NCI-H82 treated with DMSO at 0.1 percent for 48 hours (cell line): Measurements from ENCODE around the gene PTPRG.

Source experiments
- DNase-seq: peaks from one replicate; lab custom pipeline; 2025; ENCODE audit not compliant: unreplicated experiment; lab: John Stamatoyannopoulos, UW

PTPRG gene

GRCh38 chr3:62168356-62168755 is 607.0 kb downstream of the PTPRG start:
- no peak for DNase-seq

- no peak for DNase-seq
Measured at GRCh38 chr3:62169906-62170660, 608.7 kb downstream of the PTPRG start.

- no peak for DNase-seq
Measured at GRCh38 chr3:62171789-62172188, 610.4 kb downstream of the PTPRG start.

- no peak for DNase-seq
Measured at GRCh38 chr3:62172199-62172598, 610.8 kb downstream of the PTPRG start.

GRCh38 chr3:62173939-62174515 is 612.7 kb downstream of the PTPRG start:
- DNase-seq, result no peak

- no peak for DNase-seq
Measured at GRCh38 chr3:62175161-62175560, 613.8 kb downstream of the PTPRG start.

- DNase-seq, result no peak
Measured at GRCh38 chr3:62178032-62178431, 616.7 kb downstream of the PTPRG start.

- DNase-seq, result no peak
Measured at GRCh38 chr3:62178739-62179600, 617.6 kb downstream of the PTPRG start.

GRCh38 chr3:62180514-62180913 is 619.1 kb downstream of the PTPRG start:
- no peak for DNase-seq

- DNase-seq, result no peak
Measured at GRCh38 chr3:62183087-62183486, 621.7 kb downstream of the PTPRG start.

- DNase-seq, result no peak
Measured at GRCh38 chr3:62183969-62184368, 622.6 kb downstream of the PTPRG start.

GRCh38 chr3:62184559-62184958 is 623.2 kb downstream of the PTPRG start:
- no peak for DNase-seq

GRCh38 chr3:62187022-62187431 is 625.7 kb downstream of the PTPRG start:
- DNase-seq, result peak; percentile 7

GRCh38 chr3:62188681-62189375 is 627.5 kb downstream of the PTPRG start:
- DNase-seq, result peak; percentile 57

GRCh38 chr3:62189376-62189698 is 628.0 kb downstream of the PTPRG start:
- no peak for DNase-seq

GRCh38 chr3:62192891-62193290 is 631.5 kb downstream of the PTPRG start:
- DNase-seq, result no peak

- no peak for DNase-seq
Measured at GRCh38 chr3:62193586-62194345, 632.4 kb downstream of the PTPRG start.

- no peak for DNase-seq
Measured at GRCh38 chr3:62197350-62198012, 636.1 kb downstream of the PTPRG start.

GRCh38 chr3:62199126-62199525 is 637.8 kb downstream of the PTPRG start:
- no peak for DNase-seq

- DNase-seq, result peak; percentile 13
Measured at GRCh38 chr3:62201438-62202035, 640.2 kb downstream of the PTPRG start.
